ENCODE measurements around the gene PHF3. TPM values are rescaled to one million over a fixed set of nuclear protein-coding genes. Genes with fewer than 3 reads are reported as not detected.

The PHF3 gene, protein sequence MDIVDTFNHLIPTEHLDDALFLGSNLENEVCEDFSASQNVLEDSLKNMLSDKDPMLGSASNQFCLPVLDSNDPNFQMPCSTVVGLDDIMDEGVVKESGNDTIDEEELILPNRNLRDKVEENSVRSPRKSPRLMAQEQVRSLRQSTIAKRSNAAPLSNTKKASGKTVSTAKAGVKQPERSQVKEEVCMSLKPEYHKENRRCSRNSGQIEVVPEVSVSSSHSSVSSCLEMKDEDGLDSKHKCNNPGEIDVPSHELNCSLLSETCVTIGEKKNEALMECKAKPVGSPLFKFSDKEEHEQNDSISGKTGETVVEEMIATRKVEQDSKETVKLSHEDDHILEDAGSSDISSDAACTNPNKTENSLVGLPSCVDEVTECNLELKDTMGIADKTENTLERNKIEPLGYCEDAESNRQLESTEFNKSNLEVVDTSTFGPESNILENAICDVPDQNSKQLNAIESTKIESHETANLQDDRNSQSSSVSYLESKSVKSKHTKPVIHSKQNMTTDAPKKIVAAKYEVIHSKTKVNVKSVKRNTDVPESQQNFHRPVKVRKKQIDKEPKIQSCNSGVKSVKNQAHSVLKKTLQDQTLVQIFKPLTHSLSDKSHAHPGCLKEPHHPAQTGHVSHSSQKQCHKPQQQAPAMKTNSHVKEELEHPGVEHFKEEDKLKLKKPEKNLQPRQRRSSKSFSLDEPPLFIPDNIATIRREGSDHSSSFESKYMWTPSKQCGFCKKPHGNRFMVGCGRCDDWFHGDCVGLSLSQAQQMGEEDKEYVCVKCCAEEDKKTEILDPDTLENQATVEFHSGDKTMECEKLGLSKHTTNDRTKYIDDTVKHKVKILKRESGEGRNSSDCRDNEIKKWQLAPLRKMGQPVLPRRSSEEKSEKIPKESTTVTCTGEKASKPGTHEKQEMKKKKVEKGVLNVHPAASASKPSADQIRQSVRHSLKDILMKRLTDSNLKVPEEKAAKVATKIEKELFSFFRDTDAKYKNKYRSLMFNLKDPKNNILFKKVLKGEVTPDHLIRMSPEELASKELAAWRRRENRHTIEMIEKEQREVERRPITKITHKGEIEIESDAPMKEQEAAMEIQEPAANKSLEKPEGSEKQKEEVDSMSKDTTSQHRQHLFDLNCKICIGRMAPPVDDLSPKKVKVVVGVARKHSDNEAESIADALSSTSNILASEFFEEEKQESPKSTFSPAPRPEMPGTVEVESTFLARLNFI (N-terminal part only)
- total RNA-seq, result 31.5 TPM

- Histone ChIP-seq H3K9me3 (no peaks in the 10 kb centered on the region), H3K36me3 (no peaks in the 10 kb centered on the region), H3K4me1 (peaks cover 0 to 21% of the 10 kb centered on the region in 2 donors), H3K4me3 (peak within 1 kb of the TSS; percentile 80 to 82), H3K27ac (peak within 1 kb of the TSS; percentile 88 to 96), H3K27me3 (no peaks in the 10 kb centered on the region)
- peak; percentile 21 to 91 for DNase-seq (ENCODE audit: low spot score in 2 of 2)
- peak in 2 of 3 experiments; percentile 1 to 14 for TF ChIP-seq CTCF (IDR thresholded peaks at IDR 0.05)
- intact Hi-C loops (cut with DNase I), result loop anchor here (1.0 to 2.0 kb wide), 2 partner anchors 37 to 64 kb away; partner anchors contain the start of genes LOC128125822 and PTP4A1
These were observed at the start of gene PHF3 for GRCh38 chr6:63635588-63636517. TSS of gene PHF3 (plus strand) at chr6:63635802. CDS start at chr6:63646552, 10,750 bp downstream.

DNA sequence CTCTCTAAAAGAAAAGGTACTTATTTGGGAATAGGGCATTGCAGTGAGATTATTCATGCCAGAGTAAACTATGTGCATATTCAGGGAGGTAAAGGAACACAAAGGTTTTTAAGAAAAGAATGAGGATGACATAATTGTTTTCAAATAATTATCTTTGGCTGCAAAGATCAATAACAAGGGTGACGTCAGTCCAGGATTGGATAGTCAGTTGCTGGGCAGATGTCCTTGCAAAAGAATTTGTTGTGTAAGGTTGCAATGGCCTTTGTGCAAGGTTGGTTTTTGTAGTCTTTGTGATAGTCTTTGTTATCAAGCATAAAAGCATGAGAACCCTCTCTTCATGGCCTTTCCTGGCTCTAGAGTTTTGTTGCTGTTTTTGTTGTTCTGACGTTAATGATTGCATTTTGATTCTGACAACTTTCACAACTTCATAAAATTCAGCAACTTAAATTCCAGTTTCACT is 45.6 kb upstream of the PHF3 start:
- H3K4me3 ChIP-seq, result no peak overlapping the region
- no peak for DNase-seq (ENCODE audit: low spot score in 2 of 2)
- intact Hi-C loops (cut with DNase I), result loop anchor here (10.0 kb wide), 1 partner anchor 245 kb away; no protein-coding TSS in a partner anchor
- H3K4me1 ChIP-seq, result no peaks in the 10 kb centered on the region
- no peak for TF ChIP-seq CTCF (IDR thresholded peaks at IDR 0.05)
- H3K27me3 ChIP-seq, result no peaks in the 10 kb centered on the region
- H3K27ac ChIP-seq, result no peak overlapping the region
- H3K9me3 ChIP-seq, result no peaks in the 10 kb centered on the region
- no peaks in the 10 kb centered on the region for H3K36me3 ChIP-seq

- no peak for TF ChIP-seq CTCF (IDR thresholded peaks at IDR 0.05)
- H3K36me3 ChIP-seq, result no peaks in the 10 kb centered on the region
- DNase-seq (ENCODE audit: low spot score in 2 of 2), result no peak
- no peak overlapping the region for H3K27ac ChIP-seq
- intact Hi-C loops (cut with DNase I), result loop anchor here (10.0 kb wide), 1 partner anchor 248 kb away; no protein-coding TSS in a partner anchor
- no peak overlapping the region for H3K4me3 ChIP-seq
- H3K27me3 ChIP-seq, result no peaks in the 10 kb centered on the region
- no peaks in the 10 kb centered on the region for H3K4me1 ChIP-seq
- no peaks in the 10 kb centered on the region for H3K9me3 ChIP-seq
These were observed 42.7 kb upstream of the PHF3 start for GRCh38 chr6:63592886-63593285.

- H3K9me3 ChIP-seq, result no peaks in the 10 kb centered on the region
- intact Hi-C loops (cut with DNase I), result loop anchor here (1.0 to 10.0 kb wide), 3 partner anchors 37 to 253 kb away; partner anchors contain the start of gene PHF3
- H3K27me3 ChIP-seq, result no peaks in the 10 kb centered on the region
- H3K36me3 ChIP-seq, result no peaks in the 10 kb centered on the region
- peaks cover 0 to 4% of the 10 kb centered on the region in 2 donors for H3K4me1 ChIP-seq
- H3K27ac ChIP-seq, result no peak overlapping the region
- no peak for DNase-seq (ENCODE audit: low spot score in 2 of 2)
- H3K4me3 ChIP-seq, result peak overlapping the region; percentile 36 to 65
- TF ChIP-seq CTCF (IDR thresholded peaks at IDR 0.05), result no peak
These were observed 38.2 kb upstream of the PHF3 start for GRCh38 chr6:63597141-63598048.
